HL-60 (cell line): ENCODE results near the gene ZNF860.
A peak's percentile ranks its signal among the peaks of the same experiment; 100 is the strongest.

Experiments
- DNase-seq, 2 experiments: peaks; one replicate each; pipeline ENCODE4 v3.0.0-alpha.2; 2010 to 2020; ENCODE audit warnings: low read depth in 1 of 2, low spot score in 1 of 2
- H3K27ac ChIP-seq: fragments of 250-450 bp; sonication (Bioruptor Pico); replicated peaks from 2 replicates; pipeline ENCODE4 v1.5.1; 2020; ENCODE audit warnings: mild to moderate bottlenecking, moderate library complexity
- H3K27me3 ChIP-seq: fragments of 250-450 bp; sonication (Bioruptor Pico); 2 replicates; pipeline ENCODE4 v1.5.1; 2021; ENCODE audit warnings: mild to moderate bottlenecking, moderate library complexity; ENCODE audit not compliant: insufficient read depth, poor library complexity, severe bottlenecking
- H3K4me3 ChIP-seq: replicated peaks from 2 replicates; pipeline ENCODE4 v1.5.1; 2011; ENCODE audit warnings: mild to moderate bottlenecking, control low read depth, low read length; ENCODE audit not compliant: insufficient read depth
- GABPA ChIP-seq: IDR thresholded peaks from 2 replicates; pipeline ENCODE4 v1.6.1; 2012; ENCODE audit warnings: low read depth
- POLR2AphosphoS5 ChIP-seq: IDR thresholded peaks from 2 replicates; pipeline ENCODE4 v1.6.1; 2012; ENCODE audit warnings: low read depth
- SPI1 ChIP-seq: IDR thresholded peaks from 2 replicates; pipeline ENCODE4 v1.6.1; 2012; ENCODE audit warnings: low read depth, mild to moderate bottlenecking, borderline replicate concordance
- TF ChIP-seq, protein P1 (sequence below): IDR thresholded peaks from one replicate; pipeline ENCODE4 v1.5.1; 2011; ENCODE audit warnings: low read length, control low read depth, inconsistent platforms; ENCODE audit not compliant: insufficient read depth
- TF ChIP-seq, protein P2 (sequence below): IDR thresholded peaks from 2 replicates; pipeline ENCODE4 v1.6.1; 2012; ENCODE audit warnings: low read depth; ENCODE audit not compliant: insufficient replicate concordance

The ZNF860 gene

DNA sequence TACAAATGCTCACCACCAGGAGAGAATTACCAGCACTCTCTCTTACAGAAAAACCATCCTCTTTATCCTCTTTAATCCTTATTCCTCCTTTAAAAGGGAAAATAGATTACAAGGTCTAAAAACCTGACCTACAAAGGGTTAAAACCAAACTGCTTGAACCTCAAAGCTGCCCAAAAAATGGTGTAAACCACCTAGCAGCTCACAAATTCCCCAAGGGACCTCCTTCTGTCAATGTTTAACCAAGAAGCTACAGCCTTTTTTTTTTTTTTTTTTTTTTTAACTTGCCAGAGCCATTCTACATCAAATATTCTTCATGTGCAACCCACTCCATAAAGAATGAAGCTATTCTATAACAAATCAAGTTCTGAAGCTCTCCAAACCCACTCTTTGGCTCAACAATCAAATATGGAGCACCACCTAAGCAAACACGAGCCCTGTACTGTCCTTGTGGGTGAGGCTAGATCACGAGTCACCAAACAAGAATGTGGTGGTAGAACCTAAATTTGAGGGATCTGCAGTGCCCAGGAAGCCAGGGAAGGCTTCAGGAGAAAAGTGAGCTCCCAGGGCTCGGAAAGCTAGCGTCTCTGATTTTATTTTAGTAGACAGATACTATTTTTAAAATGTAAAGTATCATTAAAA is 20.6 kb upstream of the ZNF860 start:
- Histone ChIP-seq H3K27me3 (no peaks in the 10 kb centered on the region), H3K4me3 (no peak overlapping the region), H3K27ac (no peak overlapping the region)
- no peak for DNase-seq
- no peak for TF ChIP-seq SPI1
- TF ChIP-seq, protein P1, sequence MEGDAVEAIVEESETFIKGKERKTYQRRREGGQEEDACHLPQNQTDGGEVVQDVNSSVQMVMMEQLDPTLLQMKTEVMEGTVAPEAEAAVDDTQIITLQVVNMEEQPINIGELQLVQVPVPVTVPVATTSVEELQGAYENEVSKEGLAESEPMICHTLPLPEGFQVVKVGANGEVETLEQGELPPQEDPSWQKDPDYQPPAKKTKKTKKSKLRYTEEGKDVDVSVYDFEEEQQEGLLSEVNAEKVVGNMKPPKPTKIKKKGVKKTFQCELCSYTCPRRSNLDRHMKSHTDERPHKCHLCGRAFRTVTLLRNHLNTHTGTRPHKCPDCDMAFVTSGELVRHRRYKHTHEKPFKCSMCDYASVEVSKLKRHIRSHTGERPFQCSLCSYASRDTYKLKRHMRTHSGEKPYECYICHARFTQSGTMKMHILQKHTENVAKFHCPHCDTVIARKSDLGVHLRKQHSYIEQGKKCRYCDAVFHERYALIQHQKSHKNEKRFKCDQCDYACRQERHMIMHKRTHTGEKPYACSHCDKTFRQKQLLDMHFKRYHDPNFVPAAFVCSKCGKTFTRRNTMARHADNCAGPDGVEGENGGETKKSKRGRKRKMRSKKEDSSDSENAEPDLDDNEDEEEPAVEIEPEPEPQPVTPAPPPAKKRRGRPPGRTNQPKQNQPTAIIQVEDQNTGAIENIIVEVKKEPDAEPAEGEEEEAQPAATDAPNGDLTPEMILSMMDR: no peak
- TF ChIP-seq, protein P2, sequence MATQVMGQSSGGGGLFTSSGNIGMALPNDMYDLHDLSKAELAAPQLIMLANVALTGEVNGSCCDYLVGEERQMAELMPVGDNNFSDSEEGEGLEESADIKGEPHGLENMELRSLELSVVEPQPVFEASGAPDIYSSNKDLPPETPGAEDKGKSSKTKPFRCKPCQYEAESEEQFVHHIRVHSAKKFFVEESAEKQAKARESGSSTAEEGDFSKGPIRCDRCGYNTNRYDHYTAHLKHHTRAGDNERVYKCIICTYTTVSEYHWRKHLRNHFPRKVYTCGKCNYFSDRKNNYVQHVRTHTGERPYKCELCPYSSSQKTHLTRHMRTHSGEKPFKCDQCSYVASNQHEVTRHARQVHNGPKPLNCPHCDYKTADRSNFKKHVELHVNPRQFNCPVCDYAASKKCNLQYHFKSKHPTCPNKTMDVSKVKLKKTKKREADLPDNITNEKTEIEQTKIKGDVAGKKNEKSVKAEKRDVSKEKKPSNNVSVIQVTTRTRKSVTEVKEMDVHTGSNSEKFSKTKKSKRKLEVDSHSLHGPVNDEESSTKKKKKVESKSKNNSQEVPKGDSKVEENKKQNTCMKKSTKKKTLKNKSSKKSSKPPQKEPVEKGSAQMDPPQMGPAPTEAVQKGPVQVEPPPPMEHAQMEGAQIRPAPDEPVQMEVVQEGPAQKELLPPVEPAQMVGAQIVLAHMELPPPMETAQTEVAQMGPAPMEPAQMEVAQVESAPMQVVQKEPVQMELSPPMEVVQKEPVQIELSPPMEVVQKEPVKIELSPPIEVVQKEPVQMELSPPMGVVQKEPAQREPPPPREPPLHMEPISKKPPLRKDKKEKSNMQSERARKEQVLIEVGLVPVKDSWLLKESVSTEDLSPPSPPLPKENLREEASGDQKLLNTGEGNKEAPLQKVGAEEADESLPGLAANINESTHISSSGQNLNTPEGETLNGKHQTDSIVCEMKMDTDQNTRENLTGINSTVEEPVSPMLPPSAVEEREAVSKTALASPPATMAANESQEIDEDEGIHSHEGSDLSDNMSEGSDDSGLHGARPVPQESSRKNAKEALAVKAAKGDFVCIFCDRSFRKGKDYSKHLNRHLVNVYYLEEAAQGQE: no peak
- no peak for TF ChIP-seq POLR2AphosphoS5
- no peak for TF ChIP-seq GABPA

DNA sequence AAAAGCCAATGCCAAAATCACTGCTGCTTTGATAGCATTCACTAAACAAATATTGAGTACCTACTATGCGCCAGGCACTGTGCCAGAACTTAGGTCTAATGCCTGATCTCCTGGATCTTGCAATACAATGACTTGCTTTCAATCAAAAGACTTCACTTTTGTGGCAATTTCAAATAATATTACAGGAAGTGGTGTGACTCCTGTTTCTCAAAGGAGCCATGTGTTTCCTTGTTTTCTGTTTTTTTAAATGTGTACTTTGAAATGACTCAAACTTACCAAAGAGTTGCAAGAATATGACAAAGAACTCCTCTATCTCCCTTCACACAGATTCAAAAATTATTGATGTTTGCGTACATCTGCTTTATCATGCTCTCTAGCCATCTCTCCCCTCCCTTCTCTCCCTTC is 18.7 kb upstream of the ZNF860 start:
- TF ChIP-seq GABPA: no peak
- peak; percentile 13; the same call in 1 of the 2 replicates for TF ChIP-seq SPI1
- no peak for DNase-seq
- H3K27me3 ChIP-seq: no peaks in the 10 kb centered on the region
- no peak overlapping the region for H3K27ac ChIP-seq
- no peak overlapping the region for H3K4me3 ChIP-seq

DNA sequence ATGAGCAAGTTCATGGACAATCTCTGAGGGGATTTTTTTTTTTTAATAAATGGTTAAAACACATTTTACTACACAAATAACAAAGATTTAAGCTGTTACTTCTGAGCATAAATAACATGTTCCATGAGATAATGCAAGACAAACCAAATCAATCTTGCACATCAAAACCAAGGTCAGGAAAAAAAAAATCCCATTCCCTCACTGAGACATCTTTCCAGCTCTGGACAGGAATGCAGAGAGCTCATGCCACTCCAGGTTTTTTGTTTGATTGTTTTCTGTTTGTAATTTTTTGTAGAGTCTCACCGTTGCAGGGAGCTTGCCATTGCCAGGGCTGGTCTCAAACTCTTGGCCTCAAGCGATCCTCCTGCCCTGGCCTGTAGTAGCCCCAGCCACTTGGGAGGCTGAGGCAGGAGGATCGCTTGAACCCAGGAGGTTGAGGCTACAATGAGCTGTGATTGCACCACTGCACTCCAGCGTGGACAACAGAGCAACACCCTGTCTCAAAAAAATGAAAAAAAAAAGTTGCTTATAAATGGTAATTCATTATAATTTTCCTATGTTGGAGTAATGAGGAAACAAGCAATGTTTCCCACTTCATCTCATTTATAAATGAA is 14.5 kb upstream of the ZNF860 start:
- no peak overlapping the region for H3K27ac ChIP-seq
- no peak overlapping the region for H3K4me3 ChIP-seq
- TF ChIP-seq GABPA: no peak
- TF ChIP-seq, protein P1: no peak
- TF ChIP-seq, protein P2: no peak
- TF ChIP-seq POLR2AphosphoS5: no peak
- no peak for TF ChIP-seq SPI1
- DNase-seq: no peak
- H3K27me3 ChIP-seq: no peaks in the 10 kb centered on the region

DNA sequence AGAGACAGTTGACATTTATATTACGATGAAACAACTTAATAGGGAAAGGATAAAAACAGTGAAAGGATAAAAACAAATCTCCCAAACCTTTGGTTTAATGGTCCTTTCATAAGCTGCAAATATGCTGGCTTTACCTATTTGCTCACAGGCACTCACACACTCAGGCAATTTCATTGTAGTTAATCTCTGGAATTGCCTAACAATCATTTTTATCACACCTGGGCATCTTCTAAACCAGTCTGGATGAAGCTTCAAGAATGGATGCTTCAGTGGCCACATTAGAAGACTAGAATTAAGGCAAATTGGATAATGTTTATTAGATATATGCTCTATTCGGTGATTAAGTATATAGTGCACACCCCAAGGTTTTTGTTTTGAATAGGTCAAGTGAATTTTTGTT is 14.0 kb upstream of the ZNF860 start:
- no peak for DNase-seq
- Histone ChIP-seq H3K4me3 (no peak overlapping the region), H3K27ac (no peak overlapping the region), H3K27me3 (no peaks in the 10 kb centered on the region)
- TF ChIP-seq, protein P1: no peak
- TF ChIP-seq GABPA (no peak), SPI1 (no peak), POLR2AphosphoS5 (no peak)
- TF ChIP-seq, protein P2: no peak
